GM19324 (cell line): ENCODE measurements around the gene ST6GAL1.
"Not testable (repeated sequence)": the region's sequence is repeated elsewhere in the genome, so short reads cannot be mapped to it uniquely, and the experiment has no call there.

Experiments used
- ATAC-seq: cut with Tn5 transposase; IDR thresholded peaks from one replicate; pipeline ENCODE4 v1.9.1; 2021; ENCODE audit warnings: mild to moderate bottlenecking, moderate library complexity; ENCODE audit not compliant: unreplicated experiment, low FRiP score

Gene ST6GAL1

GRCh38 chr3:186966406-186966805 lies 36.1 kb downstream of the ST6GAL1 start:
- no peak for ATAC-seq

GRCh38 chr3:186967236-186967635 lies 36.9 kb downstream of the ST6GAL1 start:
- ATAC-seq = not testable (repeated sequence)

- no peak for ATAC-seq
Measured at GRCh38 chr3:186967686-186968085, 37.4 kb downstream of the ST6GAL1 start.

- no peak for ATAC-seq
Measured at GRCh38 chr3:186969607-186970006, 39.3 kb downstream of the ST6GAL1 start.

- not testable (repeated sequence) for ATAC-seq
Measured at GRCh38 chr3:186971106-186971505, 40.8 kb downstream of the ST6GAL1 start.

GRCh38 chr3:186971578-186971977 lies 41.3 kb downstream of the ST6GAL1 start:
- no peak for ATAC-seq

- ATAC-seq = no peak
Measured at GRCh38 chr3:186973702-186974101, 43.4 kb downstream of the ST6GAL1 start.

GRCh38 chr3:186974824-186975313 lies 44.5 kb downstream of the ST6GAL1 start:
- no peak for ATAC-seq

- ATAC-seq = no peak
Measured at GRCh38 chr3:186975726-186976125, 45.4 kb downstream of the ST6GAL1 start.

- no peak for ATAC-seq
Measured at GRCh38 chr3:186976837-186977750, 46.8 kb downstream of the ST6GAL1 start.

- no peak for ATAC-seq
Measured at GRCh38 chr3:186978712-186979111, 48.4 kb downstream of the ST6GAL1 start.

GRCh38 chr3:186979852-186980251 lies 49.5 kb downstream of the ST6GAL1 start:
- no peak for ATAC-seq

GRCh38 chr3:186980989-186981388 lies 50.7 kb downstream of the ST6GAL1 start:
- no peak for ATAC-seq

GRCh38 chr3:186983659-186984058 lies 53.3 kb downstream of the ST6GAL1 start:
- ATAC-seq = no peak

- no peak for ATAC-seq
Measured at GRCh38 chr3:186984064-186984463, 53.7 kb downstream of the ST6GAL1 start.

- no peak for ATAC-seq
Measured at GRCh38 chr3:186985661-186986364, 55.5 kb downstream of the ST6GAL1 start.

- no peak for ATAC-seq
Measured at GRCh38 chr3:186986406-186986805, 56.1 kb downstream of the ST6GAL1 start.

GRCh38 chr3:186986816-186987215 lies 56.5 kb downstream of the ST6GAL1 start:
- ATAC-seq = no peak

- ATAC-seq = peak; percentile 72
Measured at GRCh38 chr3:186988806-186989205, 58.5 kb downstream of the ST6GAL1 start.

- no peak for ATAC-seq
Measured at GRCh38 chr3:186989429-186989828, 59.1 kb downstream of the ST6GAL1 start.

GRCh38 chr3:186990277-186990676 lies 60.0 kb downstream of the ST6GAL1 start:
- ATAC-seq = no peak
